Measurements from ENCODE around the gene AJM1. TPM values are rescaled to one million over a fixed set of nuclear protein-coding genes. Genes with fewer than 3 reads are reported as not detected.
A peak's percentile ranks its signal among the peaks of the same experiment; 100 is the strongest.

Gene AJM1
- total and polyA plus RNA-seq, 2 of the 8 experiments (the other 6 are each of a cell fraction or from before 2014, with no cell fraction given) = 0.12 to 0.97 TPM

DNA sequence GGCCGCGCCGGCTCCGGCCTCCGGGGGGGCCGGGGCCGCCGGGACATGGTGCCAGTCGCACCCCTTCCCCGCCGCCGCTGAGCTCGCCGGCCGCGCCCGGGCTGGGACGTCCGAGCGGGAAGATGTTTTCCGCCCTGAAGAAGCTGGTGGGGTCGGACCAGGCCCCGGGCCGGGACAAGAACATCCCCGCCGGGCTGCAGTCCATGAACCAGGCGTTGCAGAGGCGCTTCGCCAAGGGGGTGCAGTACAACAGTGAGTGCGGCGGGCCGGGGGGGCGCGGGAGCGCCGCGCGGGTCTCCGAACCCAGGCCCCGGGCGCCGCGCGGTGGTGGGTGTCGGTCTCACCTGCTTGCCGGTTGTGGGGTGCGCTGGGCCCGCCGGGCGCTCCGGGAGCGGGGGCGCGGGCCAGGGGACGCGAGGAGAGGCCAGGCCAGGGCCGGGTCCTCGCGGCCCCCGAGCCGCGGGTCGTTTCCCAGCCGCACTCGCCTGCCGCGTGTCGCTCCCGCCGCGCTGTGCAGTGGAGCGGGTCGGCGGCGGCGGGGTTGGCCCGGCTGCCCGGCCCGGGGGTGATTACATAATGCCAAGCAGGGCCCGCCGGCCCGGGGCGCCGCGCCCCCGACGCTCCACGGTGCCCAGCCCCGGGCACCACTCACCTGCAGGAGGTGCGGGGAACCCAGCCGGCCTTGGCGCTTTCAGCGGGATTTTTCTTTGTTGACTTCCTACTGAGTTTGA lies 34.0 kb upstream of the AJM1 start:
- Histone ChIP-seq H3K36me3 (ENCODE audit: control insufficient read depth in 2 of 4, insufficient read depth in 4 of 4, low read length in 3 of 4) (peaks cover 2 to 16% (median 7%) of the 10 kb centered on the region in 4 experiments; a peak in 6 of 8 replicates), H3K18ac (ENCODE audit: extremely low read depth, low read length) (peak overlapping the region; percentile 78; the same call in 1 of the 2 replicates), H3K4me1 (replicated peaks in 1 of 4; ENCODE audit: control insufficient read depth in 3 of 4, insufficient read depth in 4 of 4, low read length in 3 of 4) (peaks cover 0 to 10% (median 7%) of the 10 kb centered on the region in 4 experiments; a peak in 6 of 7 replicates), H2BK20ac (ENCODE audit: low read length) (no peak overlapping the region), H3K27ac (ENCODE audit: low read depth, low read length) (peak overlapping the region; percentile 86; the same call in 1 of the 2 replicates), H4K91ac (replicated peaks; ENCODE audit: insufficient read length, low read length) (no peak overlapping the region), H2BK120ac (replicated peaks; ENCODE audit: low read depth, low read length) (no peak overlapping the region), H3K23me2 (ENCODE audit: low read depth, low read length) (peaks cover 9% of the 10 kb centered on the region; the same call in 1 of the 2 replicates), H3K4ac (replicated peaks; ENCODE audit: insufficient read length, low read depth, low read length) (no peak overlapping the region), H3K9me3 (ENCODE audit: insufficient read depth in 2 of 2, low read depth in 1 of 2, low read length in 1 of 2) (no peaks in the 10 kb centered on the region), H3K79me1 (ENCODE audit: low read depth, low read length) (peaks cover 4% of the 10 kb centered on the region), H3K27me3 (replicated peaks in 1 of 4; ENCODE audit: control insufficient read depth in 3 of 4, extremely low read depth in 1 of 4, insufficient read depth in 3 of 4, low read length in 3 of 4) (peaks cover 0 to 16% (median 6%) of the 10 kb centered on the region in 4 experiments; a peak in 2 of 7 replicates), H3K23ac (ENCODE audit: insufficient read length) (no peak overlapping the region), H4K8ac (ENCODE audit: extremely low read depth, insufficient read depth, low read length) (peak overlapping the region; percentile 83), H3K14ac (ENCODE audit: insufficient read length) (no peak overlapping the region), H3K4me2 (ENCODE audit: insufficient read depth in 1 of 2, low read depth in 2 of 2, low read length in 2 of 2) (peak overlapping the region; percentile 68 to 84), H2BK12ac (ENCODE audit: low read depth, low read length) (no peak overlapping the region), H3K79me2 (ENCODE audit: control insufficient read depth in 1 of 2, insufficient read depth in 2 of 2, low read length in 2 of 2) (peaks cover 5 to 41% of the 10 kb centered on the region in 2 experiments), H3K4me3 (ENCODE audit: extremely low read depth in 1 of 4, insufficient read depth in 2 of 4, low read depth in 3 of 4, low read length in 4 of 4) (peak overlapping the region; percentile 88 to 100 (median 94)), H2AFZ (ENCODE audit: low read length) (no peak overlapping the region), H4K5ac (ENCODE audit: insufficient read length, low read depth, low read length) (peak overlapping the region; percentile 79), H2BK15ac (ENCODE audit: low read length) (no peak overlapping the region), H2BK5ac (ENCODE audit: low read depth, low read length) (no peak overlapping the region), H3K9ac (replicated peaks in 1 of 4; ENCODE audit: extremely low read depth in 1 of 4, low read depth in 3 of 4, low read length in 3 of 4) (peak overlapping the region; percentile 78 to 92 (median 88)), H4K20me1 (replicated peaks in 1 of 2; ENCODE audit: control insufficient read depth in 1 of 2, insufficient read depth in 2 of 2, low read length in 2 of 2) (peaks cover 7 to 17% of the 10 kb centered on the region in 2 experiments), H3K56ac (replicated peaks; ENCODE audit: insufficient read length, low read depth, low read length) (peak overlapping the region; percentile 82), H2AK5ac (ENCODE audit: low read depth, low read length) (no peak overlapping the region)
- POLR2A ChIA-PET (ENCODE audit: partially characterized antibody) = interaction anchor here (0.8 to 7.8 kb wide), 14 partner anchors 8 to 266 kb away, joined by 3 to 96 read pairs (median 4); partner anchors contain the start of gene AJM1
- DNase-seq (ENCODE audit: low read depth in 1 of 2, low spot score in 2 of 2) (peak in 1 of 2 experiments; percentile 64), FAIRE-seq (no peak)
- WGBS, 2 experiments (ENCODE audit: extremely low coverage in 1 of 2, insufficient coverage in 1 of 2, insufficient read length in 1 of 2, insufficient replicate concordance in 2 of 2, low coverage in 1 of 2, low lambda C conversion rate in 2 of 2, missing lambda C conversion rate in 1 of 2) = 1% methylated on average over 68 of the region's 93 CpGs; no CpG with 5 or more reads in 1 of the 2 experiments
- CTCF ChIA-PET (ENCODE audit: partially characterized antibody) = interaction anchor here (0.9 to 3.3 kb wide), 6 partner anchors 12 to 238 kb away, joined by 3 to 16 read pairs (median 4); no protein-coding TSS in a partner anchor
- TF ChIP-seq MAX (IDR thresholded peaks at IDR 0.05) = no peak
- TF ChIP-seq SIRT6 (IDR thresholded peaks at IDR 0.05; ENCODE audit: low read length) = no peak
- no peak for TF ChIP-seq SP2 (IDR thresholded peaks at IDR 0.05; ENCODE audit: low read length)
- no peak for TF ChIP-seq SUZ12 (IDR thresholded peaks at IDR 0.05; ENCODE audit: low read length)
- TF ChIP-seq SIN3A (conservative IDR thresholded peaks at IDR 0.05 in 1 of 2, IDR thresholded peaks at IDR 0.05 in 1 of 2; ENCODE audit: low read depth in 1 of 2, low read length in 2 of 2) = no peak
- TF ChIP-seq RXRA (IDR thresholded peaks at IDR 0.05; ENCODE audit: insufficient read depth, low read depth, low read length) = no peak
- no peak for TF ChIP-seq TEAD4 (IDR thresholded peaks at IDR 0.05; ENCODE audit: low read depth, low read length)
- TF ChIP-seq NANOG (IDR thresholded peaks at IDR 0.05; ENCODE audit: insufficient read depth, low read depth, low read length, poor library complexity, severe bottlenecking) = no peak
- 0 out of 2 replicates have a peak, but pooled peaks have one; percentile 53 for TF ChIP-seq RBBP5 (IDR thresholded peaks at IDR 0.05; ENCODE audit: borderline replicate concordance, low read depth, low read length)
- no peak for TF ChIP-seq TAF7 (optimal IDR thresholded peaks at IDR 0.05; ENCODE audit: borderline replicate concordance, low read depth, low read length)

Data from H1 (cell line).